Effector CD4-positive, alpha-beta T cell (primary cell): ENCODE results near the gene SLC6A5. TPM values are rescaled to one million over a fixed set of nuclear protein-coding genes. Genes with fewer than 3 reads are reported as not detected.
"Not testable (repeated sequence)": the region's sequence is repeated elsewhere in the genome, so short reads cannot be mapped to it uniquely, and the experiment has no call there.

Source experiments
- DNase-seq: peaks from one replicate; pipeline ENCODE4 v3.0.0-alpha.2; 2020
- total RNA-seq: gene quantifications from one replicate; lab custom pipeline; 2026; lab: John Stamatoyannopoulos, UW

Gene SLC6A5
- total RNA-seq: not detected

DNA sequence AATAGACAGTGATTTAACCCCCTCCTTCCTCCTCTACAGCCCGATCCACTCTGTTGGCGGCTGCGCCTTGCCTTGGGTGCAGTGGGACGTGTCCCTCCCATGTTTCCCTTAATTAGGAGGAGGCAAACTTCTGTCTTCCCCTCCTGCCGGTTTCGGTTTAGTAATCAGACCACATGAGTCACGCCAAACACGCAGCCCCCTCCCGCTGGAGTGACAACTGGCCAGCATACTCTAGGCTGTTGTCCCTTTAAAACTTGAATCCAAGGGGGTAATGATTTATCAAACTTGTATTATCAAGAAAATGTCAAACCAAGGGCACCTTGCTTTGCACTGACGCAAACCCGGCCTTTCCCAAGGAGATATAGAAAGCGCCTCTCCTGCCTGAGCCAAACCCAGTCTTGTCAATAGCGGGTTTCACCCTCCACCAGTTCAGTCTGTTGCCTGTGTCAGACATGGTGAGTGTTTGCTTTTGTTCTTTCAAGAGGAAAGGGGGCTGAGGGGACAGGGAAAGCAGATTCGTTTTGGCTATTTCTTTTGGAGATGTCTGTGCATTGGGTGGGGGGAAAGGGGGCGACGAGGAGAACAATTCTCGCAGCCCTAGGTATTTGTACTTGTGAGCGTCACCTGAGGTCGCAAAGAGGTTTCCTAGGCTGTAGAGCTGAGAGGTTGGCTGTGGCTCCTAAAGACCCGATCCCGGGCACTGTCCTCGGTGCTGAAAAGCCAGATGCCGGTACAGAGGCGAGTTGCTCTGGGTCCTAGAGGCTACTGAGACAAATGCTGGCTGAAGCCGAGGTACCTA is at the start of gene SLC6A5:
SLC6A5 (plus strand) TSS at position 388 of the 799 bp plus-strand sequence; CDS start at position 453, 65 bp downstream.
- DNase-seq: no peak

DNA sequence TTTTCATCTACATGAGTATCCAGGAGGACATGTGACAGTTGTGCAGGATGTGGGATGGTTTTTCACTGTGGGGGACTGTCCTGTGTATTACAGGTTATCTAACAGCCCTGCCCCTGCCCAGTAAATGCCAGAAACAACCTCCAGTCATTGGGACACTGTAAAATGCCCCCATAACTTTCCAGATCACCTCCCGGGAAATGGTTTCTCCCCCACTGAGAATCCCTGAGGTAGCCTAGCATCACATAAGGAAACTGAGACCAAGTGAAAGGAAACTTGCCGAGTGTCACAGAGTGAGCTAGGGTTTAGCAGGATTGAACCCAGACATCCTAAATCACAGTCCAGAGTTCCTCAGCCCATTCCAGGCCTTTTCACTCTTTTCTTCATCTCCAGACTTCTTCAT is 48.3 kb upstream of the SLC6A5 start:
- no peak for DNase-seq

DNA sequence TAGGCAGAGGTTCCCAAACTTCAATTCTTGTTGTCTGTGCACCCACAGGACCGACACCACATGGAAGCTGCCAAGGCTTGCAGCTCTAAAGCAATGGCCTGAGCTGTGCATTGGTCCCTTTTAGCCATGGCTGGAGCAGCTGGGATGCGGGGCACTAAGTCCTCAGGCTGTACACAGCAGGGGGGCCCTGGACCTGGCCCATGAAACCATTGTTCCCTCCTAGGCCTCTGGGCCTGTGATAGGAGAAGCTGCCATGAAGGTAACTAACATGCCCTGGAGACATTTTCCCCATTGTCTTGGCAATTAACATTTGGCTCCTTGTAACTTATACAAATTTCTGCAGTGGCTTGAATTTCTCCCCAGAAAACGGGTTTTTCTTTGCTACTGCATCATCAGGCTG is 43.6 kb upstream of the SLC6A5 start:
- no peak for DNase-seq

DNA sequence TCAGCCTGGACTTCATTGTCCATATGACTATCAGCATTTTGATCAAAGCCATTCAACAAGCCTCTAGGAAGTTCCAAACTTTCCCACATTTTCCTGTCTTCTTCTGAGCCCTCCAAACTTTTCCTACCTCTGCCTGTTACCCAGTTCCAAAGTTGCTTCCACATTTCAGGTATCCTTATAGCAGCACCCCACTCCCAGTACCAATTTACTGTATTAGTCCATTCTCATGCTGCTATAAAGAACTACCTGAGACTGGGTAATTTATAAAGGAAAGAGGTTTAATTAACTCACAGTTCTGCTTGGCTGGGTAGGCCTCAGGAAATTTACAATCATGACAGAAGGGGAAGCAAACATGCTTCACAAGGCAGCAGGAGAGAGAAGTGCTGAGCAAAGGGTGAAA is 43.0 kb upstream of the SLC6A5 start:
- not testable (repeated sequence) for DNase-seq

DNA sequence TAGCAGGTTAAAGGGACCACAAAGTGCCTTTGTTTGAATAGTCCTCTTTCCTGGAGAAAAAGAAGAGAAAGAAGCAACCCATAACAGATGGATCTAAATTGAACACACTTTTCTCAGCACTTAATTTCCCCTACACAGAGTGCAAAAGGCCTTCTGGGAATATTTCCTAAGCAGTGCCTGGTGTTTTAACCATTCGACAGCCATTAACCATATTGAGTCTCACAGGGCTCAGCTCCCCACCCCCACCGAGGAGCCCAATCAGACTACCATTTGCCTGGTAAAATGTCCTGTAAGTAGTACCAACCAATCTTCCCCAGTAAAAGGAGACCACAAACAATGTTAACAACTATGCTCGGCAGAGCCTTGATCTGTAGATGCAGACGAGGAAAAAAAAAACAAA is 40.7 kb upstream of the SLC6A5 start:
- DNase-seq: no peak

DNA sequence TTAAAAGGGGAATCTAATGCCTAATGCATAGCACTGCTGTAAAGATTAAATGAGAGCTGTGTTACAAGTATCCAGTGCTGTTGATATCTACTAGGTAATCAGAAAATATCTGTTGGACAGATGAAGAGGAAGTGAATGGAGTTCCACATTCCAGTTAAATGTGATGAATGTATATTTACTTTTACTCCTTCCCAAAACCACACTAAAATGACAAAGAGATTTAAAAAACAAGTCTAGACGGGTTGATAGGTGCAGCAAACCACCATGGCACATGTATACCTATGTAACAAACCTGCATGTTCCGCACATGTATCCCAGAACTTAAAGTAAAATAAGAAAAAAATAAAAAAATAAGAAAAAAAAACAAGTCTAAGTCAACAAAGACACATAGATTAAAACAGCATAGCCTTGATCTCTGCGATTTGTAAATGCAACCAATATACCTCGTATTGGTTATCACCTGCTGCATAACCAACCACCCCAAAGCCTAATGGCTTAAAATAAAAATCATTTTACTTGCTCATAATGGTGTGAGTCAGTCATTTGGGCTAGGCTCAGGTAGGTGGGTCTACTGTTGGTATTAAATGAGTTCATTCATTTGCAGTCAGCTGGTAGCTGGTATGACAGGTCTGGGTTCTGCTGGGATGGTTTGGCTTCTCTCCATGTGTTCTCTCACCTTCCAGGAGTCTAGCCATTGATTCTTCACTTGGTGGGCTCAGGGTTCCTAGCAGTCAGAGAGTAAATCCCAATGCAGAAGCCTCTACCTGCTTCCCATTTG is 39.7 kb upstream of the SLC6A5 start:
- DNase-seq: no peak

DNA sequence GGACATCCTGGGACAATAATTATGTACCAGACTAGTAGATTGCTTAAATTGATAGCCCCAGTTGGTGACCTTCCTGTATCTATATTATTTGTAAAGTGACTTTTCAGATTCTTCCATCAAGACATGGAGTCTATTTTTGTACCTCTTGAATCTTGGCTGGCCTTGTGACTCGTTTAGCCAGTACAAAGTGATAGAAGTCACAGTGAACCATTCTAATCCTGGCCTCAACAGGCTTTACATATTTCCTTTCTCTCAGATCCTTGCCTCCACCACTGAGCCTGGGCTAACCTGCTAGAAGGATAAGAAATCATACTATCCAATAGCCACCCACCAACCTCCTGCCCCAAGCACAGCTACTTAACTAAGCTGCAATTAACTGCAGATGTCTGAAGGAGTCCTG is 37.5 kb upstream of the SLC6A5 start:
- no peak for DNase-seq

DNA sequence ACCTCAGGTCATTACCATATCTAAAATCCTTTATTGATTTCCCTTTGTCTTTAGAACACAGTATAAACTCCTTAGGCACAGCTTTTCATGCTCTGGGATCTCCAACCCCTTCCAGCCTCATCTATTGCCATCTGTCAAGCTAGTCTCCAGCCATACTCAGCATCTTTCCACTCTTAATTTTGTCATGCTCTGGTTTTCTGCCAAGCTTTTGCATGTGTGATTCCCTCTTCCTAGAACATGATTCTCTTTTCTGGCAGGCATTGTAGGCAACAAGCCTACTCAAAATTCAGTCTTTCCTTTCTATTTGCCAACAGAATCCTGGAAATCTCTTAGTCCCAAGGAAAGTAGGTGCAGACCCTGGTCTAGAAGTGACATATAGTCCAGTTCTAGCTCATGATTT is 35.5 kb upstream of the SLC6A5 start:
- no peak for DNase-seq

DNA sequence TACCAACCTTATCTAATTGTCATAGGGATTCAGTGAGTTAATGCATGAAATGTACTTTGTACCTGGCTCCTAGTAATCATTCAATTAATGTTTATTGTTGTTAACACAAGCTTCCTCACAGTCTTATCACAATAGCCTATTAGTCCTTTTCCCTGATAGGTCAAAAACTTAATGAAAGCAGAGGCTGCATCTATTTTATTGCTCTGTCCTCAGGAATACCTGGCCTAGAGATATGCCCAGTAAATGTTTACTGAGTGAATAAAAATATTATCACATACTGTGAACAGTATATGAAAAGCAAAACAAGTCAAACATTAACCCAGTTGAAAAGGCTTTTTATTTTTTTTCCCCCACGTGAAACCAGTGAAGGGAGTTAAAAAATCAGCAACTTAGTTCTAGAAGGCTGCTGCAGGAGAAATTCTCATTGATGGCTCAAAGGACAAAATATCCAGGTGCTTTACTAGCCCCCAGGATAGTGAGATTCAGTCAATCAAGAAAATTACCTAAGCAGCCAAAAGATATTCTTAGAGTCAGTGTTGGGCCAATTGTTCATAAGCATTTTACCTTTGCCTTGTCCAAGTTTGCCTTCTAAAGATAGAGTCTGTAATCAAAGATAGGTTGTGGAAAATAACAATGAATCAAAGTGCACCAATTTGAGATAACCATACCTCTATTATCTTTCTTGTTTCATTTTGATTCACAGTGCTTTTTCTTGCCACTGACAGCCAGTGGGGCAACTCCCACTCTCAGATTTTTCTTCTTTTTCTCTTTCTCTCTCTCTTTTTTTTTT is 34.4 kb upstream of the SLC6A5 start:
- no peak for DNase-seq

DNA sequence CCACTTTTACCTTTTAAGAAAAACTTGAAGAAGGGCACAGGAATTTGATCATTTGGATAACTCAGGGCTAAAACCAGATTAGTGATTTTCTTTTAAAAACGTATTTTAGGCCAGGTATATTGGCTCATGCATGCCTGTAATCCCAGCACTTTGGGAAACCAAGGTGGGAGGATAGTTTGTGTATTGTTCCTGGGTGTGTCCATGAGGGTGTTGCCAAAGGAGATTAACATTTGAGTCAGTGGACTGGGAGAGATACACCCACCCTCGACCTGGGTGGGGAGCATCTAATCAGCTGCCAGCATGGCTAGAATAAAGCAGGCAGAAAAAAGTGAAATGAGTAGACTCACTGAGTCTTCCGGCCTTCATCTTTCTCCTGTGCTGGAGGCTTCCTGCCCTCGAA is 33.3 kb upstream of the SLC6A5 start:
- DNase-seq: not testable (repeated sequence)

DNA sequence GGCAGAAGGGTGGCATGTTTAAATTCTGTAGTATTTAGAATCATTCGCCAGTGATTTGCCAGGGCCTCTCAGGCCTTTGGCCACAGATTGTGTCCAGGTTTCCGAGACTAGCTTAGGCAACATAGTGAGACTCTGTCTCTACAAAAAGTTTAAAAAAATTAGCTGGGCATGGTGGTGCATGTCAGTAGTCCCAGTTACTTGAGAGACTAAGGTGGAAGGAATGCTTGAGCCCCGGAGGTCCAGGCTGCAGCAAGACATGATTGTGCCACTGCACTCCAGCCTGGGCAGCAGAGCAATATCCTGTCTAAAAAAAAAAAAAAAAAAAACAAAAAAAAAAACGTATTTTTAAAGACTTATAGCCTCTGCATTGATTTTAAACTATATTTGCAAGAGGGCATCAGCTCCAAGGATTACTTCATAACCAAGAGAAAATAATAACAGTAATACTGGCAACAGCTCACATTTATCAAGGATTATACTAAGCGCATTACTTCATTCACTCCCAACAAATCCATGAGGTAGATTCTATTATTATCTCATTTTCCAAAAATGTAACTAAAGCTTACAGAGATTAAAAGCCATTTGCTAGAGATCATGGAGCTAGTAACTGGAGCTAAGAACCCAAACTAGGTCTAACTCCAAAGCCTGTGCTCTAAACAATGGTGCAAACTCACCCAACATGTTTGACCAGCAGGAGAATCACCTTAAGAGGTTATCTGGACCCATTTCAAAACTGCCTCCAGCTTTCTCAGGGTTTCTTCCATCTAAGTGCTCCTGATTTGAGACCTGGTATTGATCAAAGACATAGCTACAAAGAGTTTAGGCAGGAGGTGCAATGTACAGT is 32.6 kb upstream of the SLC6A5 start:
- no peak for DNase-seq

DNA sequence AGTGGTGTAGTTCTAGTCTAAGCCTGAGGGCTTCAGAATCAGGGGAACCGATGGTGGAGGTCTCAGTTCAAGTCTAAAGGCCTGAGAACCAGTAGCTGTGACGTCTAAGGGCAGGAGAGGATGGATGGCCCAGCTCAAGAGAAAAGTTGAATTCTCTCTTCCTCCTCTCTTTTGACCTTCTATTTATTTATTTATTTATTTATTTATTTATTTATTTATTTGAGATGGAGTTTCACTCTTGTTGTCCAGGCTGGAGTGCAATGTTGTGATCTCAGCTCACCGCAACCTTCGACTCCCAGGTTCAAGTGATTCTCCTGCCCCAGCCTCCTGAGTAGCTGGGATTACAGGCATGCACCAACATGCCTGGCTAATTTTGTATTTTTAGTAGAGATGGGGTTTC is 19.7 kb upstream of the SLC6A5 start:
- not testable (repeated sequence) for DNase-seq

DNA sequence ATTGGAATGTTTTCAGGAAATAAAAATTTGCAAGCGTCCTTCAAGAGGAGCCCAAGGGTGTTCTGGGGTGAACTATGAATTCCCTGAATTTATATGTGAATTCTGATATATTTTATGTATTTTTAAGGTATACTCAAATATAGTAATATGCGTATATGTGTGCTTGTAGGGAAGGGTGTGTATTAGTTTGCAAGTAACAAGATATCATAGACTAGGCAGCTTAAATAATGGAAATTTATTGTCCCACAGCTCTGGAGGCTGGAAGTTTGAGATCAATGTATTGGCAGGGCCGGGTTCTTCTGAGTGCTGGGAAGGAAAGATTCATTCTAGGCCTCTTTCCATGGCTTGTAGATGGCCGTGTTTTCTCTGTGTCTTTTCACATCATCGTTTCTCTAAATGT is 16.2 kb upstream of the SLC6A5 start:
- no peak for DNase-seq

DNA sequence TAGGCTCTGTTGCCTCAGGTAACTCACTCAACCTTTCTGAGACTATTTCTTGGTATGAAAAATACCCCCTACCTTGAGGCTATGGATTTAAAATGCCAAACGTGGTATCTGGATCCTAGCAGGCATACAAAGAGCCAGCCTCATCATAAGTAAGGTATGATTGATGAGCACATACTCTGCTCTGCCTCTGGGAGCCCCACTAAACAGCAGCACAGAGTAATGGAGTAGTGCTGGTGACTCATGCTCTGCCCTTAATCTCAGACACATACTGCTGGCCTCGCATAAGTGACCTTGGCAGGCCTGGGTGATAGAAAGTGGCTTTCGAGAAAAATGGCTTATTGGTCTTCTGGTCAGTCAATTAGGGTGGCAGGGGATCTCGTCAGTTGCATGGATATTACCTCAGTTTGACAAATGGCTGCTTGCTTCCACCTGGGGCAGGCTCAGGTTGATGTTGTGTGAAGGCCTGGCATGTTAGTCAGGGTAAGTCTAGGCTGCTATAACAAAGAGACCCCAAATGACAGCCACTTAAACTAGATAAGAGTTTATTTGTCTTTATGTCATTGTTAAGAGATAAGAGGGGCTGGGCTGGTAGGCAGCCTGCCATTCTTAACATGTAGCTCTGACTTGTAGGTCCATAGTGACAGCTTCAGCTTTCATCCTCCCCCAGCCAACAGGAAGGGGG is 15.2 kb upstream of the SLC6A5 start:
- no peak for DNase-seq

DNA sequence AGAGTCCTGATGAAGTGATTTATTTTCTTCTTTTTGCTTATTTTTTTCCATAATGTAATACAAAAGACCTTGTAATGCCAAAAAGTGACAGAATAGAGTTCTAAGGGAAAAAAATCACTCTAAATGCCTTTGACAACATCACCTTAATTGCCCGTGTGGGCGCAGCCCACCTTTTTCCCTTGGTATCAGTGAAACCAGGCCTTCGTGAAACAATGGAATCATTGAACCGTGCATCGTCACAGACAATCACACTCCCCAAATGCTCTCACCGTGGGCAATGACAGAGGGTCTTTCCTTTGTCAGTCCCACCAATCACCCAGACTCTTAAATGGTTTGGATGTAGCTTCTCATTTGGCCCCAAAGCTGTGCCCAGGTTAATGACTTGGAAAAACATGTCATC is 9.6 kb upstream of the SLC6A5 start:
- no peak for DNase-seq

DNA sequence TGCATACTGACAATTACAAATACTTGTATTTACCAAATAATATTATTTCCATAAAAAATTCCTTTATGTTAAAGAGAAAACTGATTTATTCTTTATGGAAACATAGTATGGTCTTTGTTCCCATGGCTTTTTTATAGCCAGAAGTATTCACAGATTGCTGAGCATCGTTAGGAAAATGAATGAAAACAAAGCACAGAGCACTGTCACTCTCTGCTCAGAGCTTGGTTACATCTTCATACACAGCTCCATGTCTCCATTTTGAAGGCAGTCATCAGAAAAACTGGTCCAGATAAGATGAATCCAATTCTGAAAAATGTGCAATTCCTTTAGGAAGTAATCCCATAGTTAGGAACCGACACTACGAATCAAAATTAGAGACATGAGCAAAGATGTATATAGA is 9.0 kb upstream of the SLC6A5 start:
- no peak for DNase-seq

DNA sequence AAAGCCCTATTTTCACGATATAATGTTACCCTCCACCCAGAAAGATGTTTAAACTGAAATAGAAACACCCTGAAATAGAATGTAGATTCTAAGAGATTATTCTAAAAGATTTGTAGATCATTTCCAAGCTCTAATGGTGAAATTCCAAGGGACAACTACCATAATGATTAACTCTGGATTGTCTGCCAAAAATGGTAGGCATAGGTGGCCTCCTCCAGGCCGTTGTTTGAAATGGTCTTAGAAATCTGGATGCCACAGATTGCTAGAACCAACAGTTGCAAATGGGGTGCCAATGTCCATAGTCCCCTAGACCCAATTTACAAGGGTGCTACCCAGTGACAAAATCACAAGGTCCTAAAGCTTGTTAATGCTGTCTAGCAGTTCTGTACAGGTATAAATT is 6.7 kb upstream of the SLC6A5 start:
- DNase-seq: no peak

DNA sequence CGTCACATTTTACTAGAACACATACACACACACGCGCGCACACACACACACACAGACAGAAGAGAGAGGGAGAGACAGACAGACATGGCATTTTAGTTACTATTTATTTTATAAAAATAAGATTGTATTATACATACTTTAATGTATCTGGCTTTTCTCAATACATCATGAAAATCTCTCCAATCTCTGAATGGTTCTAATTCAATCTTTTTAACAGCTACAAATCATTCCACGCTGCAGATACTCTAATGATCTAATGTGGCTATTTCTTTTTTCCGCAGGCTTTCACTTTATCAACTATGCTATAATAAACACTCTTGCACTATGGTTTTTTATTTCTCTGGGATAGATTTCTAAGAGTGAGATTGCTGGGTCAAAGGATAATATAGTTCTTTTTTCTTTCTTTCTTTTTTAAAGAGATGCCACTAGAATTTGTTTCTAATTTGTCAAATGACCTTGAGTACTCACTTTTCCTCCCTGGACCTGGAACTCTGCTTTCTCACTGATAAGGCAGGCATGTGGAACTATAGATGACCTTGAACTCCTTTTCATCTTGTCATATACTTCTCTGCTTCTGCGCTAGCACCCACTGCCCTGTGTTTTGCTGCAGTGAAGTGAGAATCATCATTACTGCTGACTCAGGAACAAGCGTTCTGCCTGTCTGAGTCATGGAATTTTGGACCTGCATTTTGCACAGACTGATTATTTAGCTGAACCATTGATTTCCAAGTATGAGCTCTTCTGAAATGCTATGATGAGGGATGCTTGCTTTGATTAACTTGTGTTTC is 4.9 kb upstream of the SLC6A5 start:
- DNase-seq: no peak

DNA sequence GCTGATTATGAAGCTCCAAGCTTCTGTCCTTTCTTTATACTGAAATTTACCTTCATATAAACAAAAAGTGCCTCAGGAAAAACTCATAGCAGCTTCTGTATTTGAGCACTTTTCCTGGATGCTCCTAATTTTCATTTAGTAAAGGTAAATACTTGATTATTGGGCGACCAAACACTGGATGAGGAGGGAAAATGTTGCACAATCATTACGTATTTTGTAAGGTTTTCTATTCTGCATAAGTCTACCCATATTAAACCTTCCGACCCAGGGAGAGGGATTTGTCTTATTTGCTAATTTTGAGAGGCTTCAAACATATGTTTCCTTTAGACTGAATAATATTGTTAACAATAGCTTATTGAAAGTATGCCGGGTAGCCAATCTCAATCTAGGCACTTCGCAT is 4.3 kb upstream of the SLC6A5 start:
- DNase-seq: no peak

DNA sequence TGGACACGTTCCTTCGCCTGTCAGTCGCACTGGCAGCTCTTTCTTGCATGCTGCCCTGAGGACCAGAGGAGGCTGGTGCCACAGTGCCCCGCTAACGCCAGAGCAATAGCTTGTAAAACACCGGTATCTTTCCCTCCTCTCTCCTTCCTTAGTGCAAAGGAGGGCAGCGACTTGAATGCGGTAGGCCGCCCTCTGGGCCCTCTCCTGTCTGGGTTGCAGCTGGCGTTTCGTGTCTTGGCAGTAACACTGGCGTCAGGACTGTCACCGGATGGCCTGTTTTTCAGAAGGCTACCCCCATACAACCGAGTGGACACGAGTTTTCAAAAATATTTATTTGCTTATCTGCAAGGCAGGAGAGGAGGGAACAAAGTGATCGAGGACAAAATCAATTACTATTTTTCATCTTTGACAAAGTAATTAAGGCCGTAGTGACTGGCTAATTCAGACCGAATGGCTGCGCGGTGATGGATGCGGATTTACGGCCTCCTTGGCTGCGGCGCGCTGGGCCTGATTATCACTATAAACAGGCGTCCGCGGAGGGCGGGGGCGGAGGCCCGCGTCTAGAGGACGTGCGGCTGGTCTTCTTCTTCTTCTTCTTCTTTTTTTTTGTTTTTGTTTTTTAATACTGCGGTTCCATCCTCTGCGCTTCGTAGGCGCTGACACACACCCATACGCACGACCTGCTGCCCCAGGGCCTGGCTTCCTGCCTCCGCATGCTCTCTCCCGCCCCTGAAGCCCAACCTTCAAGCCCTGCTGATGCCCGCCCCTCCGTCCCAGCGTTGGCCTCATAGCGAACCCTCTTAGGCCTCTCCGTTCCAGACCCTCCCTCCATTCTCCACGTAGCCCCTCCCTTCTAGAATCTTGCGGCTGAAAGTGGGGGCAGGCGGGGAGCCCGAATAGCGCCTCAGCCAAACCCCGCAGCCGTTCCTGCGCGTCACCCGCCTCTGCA is 2.9 kb upstream of the SLC6A5 start:
- no peak for DNase-seq
